Measurements from ENCODE around the gene EVI5L.

The EVI5L gene

DNA sequence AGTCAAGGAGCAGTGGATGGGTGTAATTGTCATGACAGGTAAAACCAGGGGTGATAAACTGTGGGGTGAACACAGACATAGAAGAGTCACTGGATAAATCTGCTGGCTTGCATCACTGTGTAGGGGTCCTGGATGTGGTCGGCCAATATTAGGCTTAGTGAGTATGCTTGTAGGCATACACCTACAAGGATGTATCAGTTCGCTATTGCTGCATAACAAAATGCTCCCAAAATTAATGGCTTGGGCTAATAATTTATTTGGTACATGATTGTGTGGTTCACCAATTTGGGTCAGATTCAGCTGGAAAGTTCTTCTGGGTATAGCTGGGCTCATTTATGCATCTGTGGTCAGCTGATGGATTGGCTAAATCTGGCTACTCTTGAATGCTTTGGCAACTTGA is 11.2 kb upstream of the EVI5L start:
- no peak for DNase-seq

DNA sequence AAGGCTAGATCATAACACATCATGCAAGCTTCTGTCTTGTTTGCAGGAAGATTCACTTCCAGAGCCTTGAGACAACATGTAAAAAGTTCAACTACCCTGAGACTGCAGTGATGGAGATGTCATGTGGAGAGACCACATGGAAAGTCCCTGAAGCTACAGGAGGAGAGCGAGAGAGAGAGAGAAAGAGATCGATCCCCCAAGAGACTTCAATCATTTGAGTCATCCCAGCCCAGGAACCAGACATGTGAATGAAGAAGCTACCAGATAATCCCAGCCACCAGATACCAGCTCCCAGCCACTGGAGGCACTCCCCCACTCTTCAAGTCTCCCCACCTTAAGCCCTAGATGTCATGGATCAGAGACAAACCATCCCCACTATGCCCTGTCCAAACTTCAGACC is 10.7 kb upstream of the EVI5L start:
- DNase-seq = no peak

DNA sequence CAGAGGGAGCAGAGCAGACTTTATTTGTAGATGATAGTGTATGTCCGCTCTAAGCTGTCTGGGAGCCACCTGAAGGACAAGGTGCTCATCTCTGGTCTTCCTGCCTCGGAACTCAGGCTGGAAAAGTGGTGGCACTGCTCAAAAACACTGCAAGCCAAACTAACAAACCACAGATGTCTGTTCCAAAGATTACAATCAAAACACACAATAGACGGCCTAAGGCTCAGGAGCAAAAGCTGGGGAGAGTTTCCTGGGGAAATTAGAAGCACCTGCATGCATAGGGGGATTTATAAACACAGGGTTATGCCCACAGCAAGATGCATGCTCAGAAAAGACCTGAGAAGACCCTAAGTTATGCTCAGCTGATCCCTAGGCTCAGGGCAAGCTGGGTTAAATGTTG is 9.4 kb upstream of the EVI5L start:
- DNase-seq = no peak

DNA sequence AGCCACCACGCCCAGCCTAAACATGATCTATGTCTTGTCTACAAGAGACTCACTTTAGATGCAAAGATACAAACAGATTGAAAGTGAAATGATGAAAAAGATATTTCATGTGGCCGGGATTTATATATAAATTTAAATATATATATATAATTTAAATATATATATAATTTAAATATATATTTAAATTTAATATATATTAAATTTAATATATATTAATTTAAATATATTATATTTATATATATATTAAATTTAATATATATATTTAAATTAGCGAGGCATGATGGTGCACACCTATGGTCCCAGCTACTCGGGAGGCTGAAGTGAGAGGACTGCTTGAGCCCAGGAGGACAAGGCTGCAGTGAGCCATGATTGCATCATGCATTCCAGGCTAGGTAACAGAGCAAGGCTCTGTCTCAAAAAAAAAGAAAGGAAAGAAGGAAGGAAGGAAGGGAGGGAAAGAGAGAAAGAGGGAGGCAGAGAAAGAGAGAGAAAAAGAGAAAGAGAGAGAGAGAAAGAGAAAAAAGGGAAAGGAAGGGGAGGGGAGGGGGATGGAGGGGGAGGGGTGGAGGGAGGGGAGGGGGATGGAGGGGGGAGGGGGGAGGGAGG is 7.0 kb upstream of the EVI5L start:
- no peak for DNase-seq

DNA sequence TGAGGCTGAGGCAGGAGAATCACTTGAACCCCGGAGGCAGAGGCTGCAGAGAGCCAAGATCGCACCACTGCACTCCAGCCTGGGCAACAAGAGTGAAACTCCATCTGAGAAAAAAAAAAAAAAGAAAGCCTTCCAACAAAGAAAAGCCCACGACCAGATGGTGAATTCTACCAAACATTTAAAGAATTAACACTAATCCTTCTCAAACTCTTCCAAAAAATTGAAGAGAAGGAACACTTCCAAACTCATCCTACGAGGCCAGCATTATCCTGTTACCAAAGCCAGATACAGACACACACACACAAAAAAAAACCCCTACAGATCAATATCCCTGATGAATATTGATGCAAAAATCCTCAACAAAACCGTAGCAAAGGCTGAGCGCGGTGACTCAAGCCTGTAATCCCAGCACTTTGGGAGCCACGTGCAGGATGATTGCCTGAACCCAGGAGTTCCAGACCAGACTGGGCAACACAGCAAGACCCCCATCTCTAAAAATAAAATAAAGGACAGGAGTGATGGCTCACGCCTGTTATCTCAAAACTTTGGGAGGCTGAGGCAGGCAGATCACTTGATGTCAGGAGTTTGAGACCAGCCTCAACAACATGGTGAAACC is 6.2 kb upstream of the EVI5L start:
- no peak for DNase-seq

DNA sequence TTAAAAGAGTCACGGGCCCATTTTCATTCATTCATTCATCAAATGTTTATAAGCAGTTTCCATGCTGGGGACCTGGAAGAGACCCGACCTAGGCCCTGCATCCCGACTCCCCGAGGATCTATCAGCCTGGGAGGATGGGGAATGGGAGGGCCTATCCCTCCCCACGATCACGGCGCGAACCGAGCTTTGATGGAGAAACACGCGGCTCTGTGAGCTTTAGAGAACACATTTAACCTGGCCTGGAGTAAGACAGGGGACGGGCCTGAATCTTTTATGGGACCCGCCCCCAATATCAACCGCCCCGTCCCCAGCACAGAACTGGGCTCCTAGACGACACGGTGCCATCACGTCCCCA is 875 bp upstream of the EVI5L start:
- no peak for DNase-seq

DNA sequence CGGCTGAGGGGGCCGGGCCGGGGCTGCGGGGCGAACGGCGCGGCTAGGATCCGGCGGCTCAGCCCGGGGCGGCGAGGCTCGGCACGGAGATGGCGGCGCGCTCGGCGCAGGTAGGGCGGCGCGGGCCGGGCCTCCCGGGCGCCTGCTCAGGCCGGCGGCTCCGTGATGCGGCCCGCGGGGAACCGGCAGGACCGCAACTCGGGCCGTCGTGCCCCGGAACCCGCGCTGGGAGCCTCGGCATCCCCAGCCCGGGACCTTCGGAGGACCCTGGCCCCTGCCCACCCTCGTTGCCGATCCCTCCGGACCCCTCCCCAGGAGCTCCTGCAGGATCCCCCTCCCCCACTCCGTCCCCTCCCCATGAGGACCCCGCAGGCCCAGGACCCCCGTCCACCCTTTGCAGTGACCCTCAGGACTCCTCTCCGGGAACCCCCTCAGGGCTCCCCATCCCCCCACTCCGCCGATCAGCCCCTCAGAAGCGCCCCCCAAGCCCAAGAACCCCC is 304 bp downstream of the EVI5L start:
- DNase-seq = peak; percentile 46

DNA sequence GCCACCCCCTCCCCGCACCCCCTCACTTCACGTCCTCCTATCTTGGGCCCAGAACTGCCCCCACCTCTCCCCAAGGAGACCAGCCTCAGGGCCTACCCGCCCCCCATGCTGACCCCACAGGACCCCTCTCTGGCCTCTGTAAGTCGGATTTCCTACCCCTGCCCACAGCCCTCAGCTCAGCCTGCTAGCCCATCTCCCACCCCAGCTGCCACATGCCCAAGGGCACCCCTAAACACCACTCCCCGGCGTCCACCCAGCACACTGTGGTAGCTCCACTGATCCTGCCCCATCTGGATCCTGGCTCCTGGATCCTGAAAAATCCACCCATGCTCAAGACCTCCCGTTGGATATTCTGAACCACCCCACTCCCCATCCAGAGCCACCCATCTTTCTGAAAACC is 805 bp downstream of the EVI5L start:
- no peak for DNase-seq

DNA sequence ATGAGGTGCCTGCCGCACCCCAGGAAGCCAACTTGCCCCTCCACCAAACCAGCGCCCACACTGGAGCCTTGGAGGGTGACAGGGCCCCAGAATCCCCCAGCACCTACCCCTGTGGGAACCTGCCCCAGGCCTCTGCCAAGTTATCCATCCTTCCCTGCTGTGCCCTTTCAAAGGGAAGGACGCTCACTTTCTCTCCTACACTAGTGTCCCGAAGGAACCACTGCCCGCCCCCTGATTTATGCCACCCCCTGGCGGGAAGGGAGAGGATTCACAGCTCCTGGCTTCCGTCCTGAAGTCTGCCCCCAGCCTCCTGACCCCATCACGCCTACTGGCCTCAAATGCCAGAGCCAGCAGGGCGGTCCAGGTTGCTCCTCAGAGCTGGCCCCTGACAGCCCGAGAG is 1.4 kb downstream of the EVI5L start:
- DNase-seq = peak; percentile 45

DNA sequence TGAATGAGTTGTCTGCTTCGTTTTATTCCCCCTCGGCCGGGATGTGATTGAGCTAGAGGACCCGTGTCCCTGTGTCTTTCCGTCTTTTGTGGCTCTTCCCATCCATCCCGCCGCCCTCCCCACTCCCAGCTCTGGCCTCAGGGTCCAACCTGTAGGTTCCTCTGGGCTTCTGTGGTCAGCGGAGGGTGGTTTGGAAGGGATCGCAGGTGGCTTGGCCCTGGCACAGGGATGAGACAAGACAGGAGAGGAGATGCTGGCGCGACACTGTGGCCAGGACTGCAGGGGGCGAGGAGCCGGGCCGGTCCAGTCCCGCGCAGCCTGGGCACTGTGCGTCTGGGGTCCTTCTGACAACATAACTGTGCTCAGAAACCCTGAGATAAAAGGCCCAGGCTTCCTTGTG is 2.0 kb downstream of the EVI5L start:
- DNase-seq = no peak

DNA sequence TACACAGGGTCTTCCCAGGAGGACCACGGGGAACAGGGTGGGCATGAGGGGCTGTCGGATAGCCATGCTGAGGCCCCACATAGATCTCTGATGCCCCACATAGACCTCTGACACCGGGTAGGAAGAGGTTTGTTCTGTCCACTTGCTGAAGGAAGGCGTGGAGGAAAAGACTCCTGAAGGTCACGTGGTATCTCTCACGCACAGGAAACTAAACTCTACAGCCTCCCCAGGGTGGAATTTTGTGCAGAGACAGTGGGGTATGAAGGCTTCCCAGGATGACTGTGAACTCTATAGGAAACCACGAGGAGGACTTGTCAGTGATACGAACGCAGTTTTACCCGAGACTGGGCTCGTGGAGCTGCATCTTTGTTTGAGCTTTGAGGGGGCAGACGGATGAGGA is 2.8 kb downstream of the EVI5L start:
- DNase-seq = no peak

DNA sequence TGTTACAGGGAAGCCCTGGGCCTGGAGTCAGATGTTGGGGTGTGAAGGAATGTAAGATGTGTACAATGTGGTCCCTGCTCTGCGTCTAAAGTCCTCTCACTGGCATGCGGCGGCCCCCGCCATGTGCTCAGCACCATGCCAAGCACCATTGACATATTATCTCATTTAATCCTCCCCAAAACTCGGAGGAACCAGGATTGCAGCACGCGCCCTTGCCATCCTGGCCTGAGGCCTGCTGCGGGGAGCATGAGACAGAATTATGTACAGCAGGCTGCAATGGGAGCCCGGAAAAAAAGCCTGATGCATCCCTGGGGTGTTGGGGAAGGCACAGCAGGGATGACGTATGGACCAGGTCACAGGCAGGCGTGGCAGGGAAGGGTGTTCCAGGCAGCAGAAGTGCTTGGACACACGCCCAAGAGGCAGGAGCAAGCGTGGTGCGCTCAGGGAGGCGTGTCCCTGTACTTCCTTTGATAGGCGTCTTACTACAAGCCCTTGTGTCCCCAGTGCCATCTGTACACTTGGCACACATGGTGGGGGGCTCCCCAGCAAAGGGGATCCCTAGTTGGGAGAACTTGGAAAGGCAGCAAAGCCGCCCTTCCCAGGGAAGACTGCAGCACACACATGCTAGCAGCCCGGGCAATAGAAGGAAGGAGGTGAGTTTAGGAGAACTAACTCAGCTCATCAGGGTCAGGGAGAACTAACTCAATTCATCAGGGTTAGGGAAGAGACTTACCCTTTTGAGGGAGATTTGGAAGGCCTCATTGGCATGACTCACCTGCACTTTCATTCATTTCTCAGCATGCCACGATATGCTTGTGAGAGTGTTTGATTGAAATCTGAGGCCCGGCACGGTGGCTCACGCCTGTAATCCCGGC is 3.4 kb downstream of the EVI5L start:
- DNase-seq = peak; percentile 53

DNA sequence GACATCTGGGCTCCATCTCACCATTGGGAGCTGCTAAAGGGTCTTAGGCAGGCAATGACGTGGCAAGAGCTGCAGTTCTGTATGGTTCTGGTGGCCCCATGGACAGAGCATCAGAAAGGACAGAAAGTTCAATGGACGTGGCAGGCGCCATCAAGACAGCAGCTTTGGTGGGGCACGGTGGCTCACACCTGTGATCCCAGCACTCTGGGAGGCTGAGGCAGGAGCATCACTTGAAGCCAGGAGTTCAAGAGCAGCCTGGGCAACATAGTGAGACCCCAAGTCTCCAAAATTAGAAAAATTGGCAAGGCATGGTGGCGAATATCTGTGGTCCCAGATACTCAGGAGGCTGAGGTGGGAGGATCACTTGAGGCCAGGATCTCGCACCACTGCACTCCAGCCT is 9.5 kb downstream of the EVI5L start:
- DNase-seq = no peak

DNA sequence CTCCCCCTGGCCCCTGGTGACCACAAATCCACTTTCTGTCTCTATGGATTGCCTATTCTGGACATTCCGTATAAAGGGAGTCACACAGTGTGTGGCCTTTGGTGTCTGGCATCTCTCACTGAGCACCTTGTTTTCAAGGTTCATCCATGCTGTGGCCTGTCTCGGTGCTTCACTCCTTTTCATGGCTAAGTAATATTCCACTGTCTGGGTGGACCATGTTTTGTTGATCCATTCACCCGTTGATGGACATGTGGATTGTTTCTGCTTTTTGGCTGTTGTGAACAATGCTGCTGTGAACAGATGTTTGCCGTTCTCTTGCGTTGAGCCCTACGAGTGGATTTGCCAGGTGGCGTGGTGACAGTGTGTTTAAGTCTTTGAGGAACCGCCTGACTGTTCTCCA is 10.6 kb downstream of the EVI5L start:
- no peak for DNase-seq

DNA sequence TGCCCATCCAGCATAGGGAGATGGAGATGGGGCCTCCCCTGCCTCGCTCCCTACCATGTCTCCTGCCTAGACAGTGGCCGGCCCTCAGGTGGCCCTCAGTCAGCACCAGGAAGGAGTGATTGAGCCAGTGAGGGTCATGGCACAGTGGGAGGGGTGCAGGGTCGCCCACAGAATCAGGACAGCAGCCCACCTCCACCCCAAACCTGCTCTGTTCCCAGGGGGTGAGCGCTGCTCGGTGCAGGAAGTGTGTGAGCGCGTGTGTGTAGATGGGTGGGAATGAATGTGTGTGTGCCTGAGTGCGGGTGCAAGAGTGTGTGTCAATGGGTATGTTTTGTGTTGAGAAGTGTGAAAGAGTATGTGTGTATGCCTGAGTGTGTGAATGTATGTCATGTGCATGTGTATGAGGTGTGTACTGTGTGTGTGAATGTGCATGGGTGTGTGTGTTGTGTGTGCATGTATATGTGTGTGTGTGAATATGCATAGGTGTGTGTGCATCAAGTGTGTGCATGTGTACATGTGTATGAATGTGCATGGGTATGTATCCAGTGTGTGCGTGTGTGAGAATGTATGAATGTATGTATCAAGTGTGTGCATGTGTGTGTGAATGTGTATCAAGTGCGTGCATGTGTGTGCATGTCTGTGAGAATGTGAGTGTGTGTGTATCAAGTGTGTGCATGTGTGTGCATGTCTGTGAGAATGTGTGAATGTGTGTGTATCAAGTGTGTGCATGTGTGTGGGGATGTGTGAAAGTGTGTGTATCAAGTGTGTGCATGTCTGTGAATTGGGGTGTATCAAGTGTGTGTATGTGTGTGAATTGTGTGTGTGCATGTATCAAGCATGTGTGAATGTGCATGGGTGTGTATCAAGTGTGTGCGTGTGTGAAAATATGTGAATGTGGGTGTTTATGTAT is 12.0 kb downstream of the EVI5L start:
- no peak for DNase-seq

DNA sequence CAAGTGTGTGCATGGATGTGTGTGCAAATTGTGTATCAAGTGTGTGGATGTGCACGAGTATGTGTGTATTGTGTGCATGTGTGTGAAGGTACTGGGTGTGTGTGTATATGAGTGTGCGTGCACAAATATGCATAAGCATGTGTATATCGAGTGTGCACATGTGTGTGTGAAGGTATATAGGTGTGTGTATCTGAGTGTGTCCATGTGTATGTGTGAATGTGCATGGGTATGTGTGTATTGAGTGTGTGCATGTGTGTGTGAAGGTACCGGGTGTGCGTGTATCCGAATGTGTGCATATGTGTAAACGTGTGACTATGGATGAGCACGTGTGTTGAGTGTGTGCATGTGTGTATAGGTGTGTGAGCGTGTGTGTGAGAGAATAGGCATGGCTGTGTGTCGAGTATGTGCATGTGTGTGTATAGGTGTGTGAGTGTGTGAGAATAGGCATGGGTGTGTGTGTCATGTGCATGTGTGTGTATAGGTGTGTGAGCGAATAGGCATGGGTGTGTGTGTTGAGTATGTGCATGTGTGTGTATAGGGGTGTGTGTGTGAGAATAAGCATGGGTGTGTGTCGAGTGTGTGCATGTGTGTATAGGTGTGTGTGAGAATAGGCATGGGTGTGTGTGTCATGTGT is 12.8 kb downstream of the EVI5L start:
- no peak for DNase-seq

DNA sequence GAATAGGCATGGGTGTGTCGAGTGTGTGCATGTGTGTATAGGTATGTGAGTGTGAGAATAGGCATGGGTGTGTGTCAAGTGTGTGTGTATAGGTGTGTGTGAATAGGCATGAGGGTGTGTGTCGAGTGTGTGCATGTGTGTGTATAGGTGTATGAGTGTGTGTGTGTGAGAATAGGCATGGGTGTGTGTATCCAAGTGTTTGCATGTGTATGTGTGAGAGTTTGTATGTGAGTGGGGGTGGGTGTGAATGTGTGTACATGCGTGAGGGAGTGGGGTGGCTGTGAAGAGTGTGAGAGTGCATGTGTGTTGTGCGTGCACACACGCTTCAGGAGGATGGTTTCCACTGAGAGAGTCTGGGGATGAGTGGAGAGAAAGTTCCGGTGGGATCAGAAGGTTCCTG is 13.5 kb downstream of the EVI5L start:
- no peak for DNase-seq

DNA sequence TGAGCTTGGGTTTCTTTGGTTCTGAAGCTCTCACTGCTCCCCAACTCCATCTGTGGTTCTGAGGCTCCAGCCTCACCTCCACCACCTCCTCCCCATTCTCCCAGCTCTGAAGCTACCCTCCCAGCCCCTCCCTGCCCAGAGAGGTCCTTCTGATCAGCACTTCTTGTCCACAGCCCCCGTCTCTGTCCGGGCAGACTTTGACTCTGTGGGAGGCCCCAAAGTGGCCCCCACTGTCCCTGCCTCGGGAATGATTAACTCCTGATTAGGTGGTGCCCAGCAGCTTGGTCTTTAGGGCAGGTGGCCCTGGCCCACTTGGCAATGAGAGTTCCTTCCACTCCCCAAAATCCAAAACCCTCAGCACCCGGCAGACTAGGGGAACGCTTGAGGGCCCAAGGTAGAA is 14.4 kb downstream of the EVI5L start:
- no peak for DNase-seq

DNA sequence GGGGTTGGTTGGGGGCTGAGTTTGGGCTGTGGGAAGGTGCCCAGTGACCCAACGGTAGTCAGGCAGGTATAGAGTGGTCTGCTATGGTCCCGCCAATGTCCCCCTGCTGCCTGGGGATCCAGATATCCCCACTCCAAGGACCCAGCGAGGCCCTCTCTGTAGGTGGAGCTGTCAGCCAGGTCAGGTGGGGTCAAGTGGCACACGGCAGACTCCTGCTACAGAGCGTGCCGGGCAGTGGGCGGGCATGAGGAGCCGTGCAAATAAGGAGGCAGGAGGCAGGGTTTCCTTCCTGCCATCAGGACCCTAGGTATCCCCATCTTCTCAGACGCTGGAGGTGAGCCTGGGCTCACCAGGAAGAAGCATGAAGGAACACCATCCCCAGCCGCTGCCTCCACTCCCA is 14.9 kb downstream of the EVI5L start:
- DNase-seq = no peak

DNA sequence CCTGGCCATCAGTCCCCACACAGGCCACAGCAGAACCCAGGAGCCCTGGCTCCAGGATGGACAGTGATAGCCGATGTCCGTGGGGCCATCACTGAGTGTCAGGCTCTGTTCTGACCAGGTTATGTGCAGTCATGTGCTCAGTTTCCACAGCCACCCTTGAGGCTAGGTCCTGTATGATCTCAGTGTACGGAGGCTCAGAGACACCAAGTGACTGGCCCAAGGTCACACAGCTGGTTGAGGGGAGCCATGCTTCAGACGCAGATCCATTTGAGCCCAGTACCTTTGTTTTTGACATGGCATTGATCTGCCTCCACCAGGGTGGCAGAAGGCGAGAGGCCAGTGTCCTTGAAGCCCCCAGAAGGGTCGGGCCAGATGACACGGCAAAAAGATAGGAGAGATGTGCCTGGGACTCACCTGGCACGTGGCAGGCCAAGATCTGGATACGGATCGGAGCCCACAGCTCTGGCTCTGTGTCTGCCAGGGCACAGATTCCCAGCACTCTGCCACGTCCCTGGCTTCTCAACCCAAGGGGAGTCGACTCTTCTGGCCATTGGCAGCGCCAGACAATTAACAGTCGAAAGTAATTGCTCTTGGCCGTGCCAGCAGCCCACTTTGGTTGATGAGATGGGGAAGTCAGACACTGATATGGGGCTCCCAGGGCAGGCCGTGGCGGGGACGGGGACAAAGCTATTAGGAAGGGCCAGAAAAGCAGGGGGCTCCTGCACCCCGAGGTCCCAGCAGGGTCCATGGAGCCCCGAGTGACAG is 15.6 kb downstream of the EVI5L start:
- DNase-seq = no peak

DNA sequence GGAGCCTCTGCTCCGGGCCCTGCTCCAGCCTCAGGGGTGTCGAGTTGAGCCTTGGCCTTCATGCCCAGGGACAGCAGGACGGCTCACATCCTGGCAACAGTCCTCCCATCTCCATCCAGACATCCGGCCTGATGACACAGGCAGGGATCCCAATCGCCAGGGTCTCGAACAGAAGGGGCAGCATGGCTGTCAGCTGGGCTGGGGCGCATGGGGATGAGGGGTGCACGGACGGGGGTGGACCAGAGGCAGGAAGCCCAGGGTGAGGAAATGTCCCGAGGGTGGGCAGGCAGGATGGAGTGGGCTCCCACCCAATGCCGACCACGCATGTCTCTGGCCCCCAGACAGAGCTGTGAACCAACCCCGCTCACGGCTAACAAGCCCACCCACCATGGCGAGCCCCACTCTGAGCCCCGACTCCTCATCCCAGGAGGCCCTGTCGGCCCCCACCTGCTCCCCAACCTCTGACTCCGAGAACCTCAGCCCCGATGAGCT is 16.2 kb downstream of the EVI5L start:
- no peak for DNase-seq

DNA sequence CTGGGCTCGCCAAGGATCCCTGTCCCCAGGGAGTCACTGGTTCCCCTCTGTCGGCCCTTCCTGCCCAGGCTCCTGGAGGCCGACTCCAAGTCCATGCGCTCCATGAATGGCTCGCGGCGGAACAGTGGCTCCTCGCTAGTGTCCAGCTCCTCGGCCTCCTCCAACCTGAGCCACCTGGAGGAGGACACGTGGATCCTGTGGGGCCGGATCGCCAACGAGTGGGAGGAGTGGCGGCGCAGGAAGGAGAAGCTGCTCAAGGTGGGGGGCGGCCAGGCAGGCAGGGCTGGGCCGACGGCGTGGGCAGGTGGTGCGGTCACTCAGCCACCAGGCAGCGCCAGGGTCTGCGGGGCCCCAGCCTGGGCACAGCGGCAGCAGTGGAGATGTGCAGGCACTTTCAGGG is 17.6 kb downstream of the EVI5L start:
- DNase-seq = no peak

Data from femur (tissue), 1 donor.